ENCODE data around the gene STX8.

DNA sequence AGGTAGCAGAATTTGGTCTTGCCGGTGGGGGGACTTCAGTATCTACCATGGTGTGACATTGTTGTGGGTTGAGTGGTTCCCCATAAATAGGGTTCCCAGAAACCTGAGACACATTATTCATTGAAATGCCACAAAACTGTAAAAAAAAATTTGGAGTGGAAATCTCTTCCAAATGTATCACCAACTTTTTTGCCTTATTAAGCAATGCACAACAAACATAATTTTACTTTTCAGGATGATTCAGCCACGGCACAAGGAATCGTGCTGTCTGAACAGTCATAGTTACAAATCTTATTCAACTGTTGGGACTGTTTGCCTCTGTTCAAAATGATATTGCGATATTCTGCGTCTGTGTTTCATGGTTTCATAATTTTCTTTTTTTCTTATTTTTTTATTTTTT is 373.1 kb downstream of the STX8 start:
- TF ChIP-seq, protein P1, sequence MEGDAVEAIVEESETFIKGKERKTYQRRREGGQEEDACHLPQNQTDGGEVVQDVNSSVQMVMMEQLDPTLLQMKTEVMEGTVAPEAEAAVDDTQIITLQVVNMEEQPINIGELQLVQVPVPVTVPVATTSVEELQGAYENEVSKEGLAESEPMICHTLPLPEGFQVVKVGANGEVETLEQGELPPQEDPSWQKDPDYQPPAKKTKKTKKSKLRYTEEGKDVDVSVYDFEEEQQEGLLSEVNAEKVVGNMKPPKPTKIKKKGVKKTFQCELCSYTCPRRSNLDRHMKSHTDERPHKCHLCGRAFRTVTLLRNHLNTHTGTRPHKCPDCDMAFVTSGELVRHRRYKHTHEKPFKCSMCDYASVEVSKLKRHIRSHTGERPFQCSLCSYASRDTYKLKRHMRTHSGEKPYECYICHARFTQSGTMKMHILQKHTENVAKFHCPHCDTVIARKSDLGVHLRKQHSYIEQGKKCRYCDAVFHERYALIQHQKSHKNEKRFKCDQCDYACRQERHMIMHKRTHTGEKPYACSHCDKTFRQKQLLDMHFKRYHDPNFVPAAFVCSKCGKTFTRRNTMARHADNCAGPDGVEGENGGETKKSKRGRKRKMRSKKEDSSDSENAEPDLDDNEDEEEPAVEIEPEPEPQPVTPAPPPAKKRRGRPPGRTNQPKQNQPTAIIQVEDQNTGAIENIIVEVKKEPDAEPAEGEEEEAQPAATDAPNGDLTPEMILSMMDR (IDR thresholded peaks at IDR 0.05): no peak
- TF ChIP-seq POLR2A (IDR thresholded peaks at IDR 0.05): no peak
